GM21360 (cell line): ENCODE measurements around the gene HDHD2.

Source experiments
- ATAC-seq: cut with Tn5 transposase; IDR thresholded peaks from one replicate; pipeline ENCODE4 v1.9.1; 2021; ENCODE audit warnings: mild to moderate bottlenecking, moderate library complexity; ENCODE audit not compliant: unreplicated experiment

The HDHD2 gene

DNA sequence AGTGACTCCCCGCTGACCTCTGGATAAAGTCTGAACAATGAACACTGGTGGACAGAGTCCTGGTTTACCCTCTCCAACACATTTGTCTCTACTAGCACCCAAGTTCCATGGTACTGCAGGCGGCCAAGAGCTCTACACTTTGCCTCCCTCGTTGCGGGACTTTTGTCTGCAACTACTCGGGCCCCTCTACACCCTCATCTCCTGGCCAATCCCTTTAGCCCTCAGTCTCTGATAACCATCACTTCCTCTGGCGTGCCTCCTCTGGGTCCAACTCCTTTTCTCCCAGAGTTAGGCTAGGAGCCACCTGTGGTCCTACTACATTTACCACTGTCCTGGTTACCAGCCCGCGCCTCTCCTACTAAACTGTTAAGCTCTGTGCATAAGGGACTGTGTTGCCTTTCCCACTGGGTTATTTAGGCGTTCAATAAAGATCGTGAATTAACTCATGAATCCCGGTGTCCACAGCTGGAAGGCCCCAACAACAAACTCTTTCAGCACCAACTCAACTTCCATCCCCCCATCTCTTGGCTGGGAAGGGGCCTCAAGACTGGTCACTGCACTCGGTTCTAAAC is 757 bp downstream of the HDHD2 start:
- no peak for ATAC-seq

DNA sequence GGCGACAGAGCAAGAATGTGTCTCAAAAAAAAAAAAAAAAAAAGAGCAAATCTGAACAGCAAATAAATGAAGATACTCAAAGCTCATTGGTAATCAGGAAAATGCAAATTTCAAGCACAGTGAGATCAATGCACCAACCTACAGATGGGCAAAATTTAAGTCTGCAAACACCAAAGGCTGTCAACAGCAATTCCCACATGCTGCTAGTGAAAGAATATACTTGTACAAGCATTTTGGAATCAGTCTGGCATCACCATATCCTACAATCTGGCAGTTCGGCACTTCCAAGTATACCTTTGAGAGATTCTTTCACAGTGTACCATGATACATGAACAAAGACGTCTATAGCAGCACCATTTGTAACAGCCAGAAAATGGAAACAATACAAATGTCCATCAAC is 4.1 kb downstream of the HDHD2 start:
- no peak for ATAC-seq

DNA sequence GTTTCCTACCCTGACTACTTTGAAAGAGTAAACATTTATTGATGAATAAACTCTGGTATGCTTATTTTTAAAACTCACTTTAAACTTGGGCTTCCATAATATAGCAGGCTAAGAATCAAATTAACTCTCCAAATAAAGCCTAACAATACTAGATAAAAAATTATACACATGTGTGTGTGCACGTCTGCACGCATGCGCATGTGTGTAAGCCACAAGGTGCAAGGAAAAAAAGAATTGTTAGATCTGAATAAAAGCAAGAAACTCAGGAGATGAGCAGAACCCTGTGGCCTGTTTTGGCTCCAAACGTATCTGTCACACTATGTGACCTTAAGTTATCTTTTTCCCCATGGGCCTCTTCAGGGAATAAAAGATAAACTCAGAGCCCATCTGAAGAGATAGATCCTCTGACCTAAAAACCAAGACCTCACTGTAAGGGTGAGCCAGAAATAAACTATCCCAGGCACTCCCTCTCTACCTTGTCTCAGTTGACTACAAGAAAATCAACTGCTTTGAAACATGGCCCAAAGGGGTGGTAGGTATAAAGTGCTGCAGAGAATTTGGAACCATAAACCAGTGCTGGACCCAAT is 6.3 kb downstream of the HDHD2 start:
- no peak for ATAC-seq

DNA sequence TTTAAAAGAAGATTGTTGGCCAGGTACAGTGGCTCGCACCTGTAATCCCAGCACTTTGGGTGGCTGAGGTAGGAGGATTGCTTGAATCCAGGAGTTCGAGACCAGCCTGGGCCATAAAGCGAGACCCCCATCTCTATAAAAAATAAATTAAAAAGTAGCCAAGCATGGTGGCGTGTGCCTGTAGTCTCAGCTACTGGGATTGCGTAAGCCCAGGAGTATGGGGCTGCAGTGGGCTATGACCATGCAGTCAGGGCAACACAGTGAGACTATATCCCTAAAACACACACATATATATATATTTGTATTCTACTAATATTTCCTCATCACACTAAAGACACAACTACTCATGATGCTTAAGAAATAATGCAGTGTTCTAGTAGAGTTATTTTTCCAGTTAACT is 7.1 kb downstream of the HDHD2 start:
- no peak for ATAC-seq

DNA sequence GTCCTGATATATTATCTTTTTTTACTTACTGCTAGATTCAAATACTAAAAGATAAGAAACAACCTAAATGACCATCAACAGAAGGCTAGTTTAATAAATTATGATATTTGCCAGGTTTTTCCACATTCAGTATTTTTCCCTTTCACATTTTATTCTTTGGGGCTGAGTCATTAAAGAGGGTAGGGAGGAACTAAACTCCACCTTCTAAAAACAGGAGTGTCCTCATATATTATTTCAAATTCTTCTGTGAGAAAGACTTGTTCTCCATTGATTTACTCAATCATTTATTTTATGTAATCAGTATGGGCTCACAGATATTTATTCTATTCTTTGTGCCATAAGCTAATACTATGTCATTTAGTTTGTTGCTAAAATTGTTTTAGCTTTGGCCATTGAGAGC is 9.0 kb downstream of the HDHD2 start:
- ATAC-seq = no peak

DNA sequence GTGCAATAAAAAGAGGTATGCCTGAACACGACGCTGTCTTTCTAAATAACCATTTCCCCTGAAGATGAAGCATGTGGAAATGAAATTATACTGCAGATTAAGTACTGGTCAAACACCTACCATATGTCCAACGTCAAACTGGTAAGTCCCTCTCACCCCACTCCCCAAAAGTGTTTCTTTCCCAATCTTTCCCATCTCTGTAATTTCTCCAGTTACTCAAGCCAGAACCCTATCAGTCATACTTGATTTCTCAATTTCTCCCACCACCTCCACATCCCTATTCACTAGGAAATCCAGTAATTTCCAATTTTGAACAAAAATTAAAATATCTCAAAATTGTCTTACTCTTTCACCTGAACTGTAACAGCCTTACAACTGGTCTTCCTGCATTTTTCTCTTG is 29.2 kb downstream of the HDHD2 start:
- no peak for ATAC-seq

DNA sequence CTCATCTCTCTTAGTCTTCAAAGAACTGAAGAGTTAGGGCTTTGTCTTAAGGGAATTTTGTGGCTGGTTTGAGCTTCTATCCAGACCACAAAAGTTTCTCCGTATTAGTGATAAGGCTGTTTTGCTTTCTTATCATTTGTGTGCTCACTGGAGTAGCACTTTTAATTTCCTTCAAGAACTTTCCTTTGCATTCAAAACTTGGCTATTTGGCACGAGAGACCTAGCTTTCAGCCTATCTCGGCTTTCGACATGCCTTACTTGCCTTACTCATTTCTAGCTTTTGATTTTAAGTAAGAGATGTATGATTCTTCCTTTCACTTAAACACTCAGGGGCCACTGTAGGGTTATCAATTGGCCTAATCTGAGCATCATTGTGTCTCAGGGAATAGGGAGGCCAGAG is 29.9 kb downstream of the HDHD2 start:
- ATAC-seq = peak; percentile 91

DNA sequence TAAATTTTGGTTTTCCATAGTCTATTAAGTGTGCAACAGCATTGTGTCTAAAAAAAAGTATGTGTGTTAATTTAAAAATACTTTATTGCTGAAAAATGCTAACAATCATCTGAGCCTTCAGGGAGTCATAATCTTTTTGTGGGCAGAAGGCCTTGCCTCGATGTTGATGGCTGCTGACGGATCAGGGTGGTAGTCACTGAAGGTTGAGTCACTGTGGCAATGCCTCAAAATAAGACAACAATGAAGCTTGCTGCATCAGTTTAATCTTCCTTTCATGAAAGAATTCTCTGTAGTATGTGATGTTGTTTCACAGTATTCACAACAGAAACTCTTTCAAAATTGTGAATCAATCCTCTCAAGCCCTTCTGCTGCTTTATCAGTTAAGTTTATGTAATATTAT is 31.3 kb downstream of the HDHD2 start:
- ATAC-seq = no peak

DNA sequence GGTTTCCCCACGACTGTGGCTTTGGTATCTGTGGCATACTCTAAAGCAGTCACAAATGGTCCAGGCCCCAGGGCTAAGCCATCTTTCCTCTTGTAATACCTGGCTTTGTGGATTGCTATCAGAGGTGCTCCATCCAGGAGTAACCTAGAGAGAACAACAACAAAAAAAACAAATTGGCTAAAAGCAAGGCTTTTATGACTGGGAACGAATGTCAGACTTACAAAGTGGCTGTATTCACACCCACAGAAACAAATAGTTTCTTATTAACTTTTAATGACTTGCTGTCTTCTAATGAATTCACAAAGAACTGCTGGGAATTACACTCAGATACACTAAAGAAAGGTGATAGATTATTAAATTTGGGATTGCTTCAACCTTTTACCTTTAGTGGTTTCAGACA is 35.1 kb downstream of the HDHD2 start:
- ATAC-seq = no peak

DNA sequence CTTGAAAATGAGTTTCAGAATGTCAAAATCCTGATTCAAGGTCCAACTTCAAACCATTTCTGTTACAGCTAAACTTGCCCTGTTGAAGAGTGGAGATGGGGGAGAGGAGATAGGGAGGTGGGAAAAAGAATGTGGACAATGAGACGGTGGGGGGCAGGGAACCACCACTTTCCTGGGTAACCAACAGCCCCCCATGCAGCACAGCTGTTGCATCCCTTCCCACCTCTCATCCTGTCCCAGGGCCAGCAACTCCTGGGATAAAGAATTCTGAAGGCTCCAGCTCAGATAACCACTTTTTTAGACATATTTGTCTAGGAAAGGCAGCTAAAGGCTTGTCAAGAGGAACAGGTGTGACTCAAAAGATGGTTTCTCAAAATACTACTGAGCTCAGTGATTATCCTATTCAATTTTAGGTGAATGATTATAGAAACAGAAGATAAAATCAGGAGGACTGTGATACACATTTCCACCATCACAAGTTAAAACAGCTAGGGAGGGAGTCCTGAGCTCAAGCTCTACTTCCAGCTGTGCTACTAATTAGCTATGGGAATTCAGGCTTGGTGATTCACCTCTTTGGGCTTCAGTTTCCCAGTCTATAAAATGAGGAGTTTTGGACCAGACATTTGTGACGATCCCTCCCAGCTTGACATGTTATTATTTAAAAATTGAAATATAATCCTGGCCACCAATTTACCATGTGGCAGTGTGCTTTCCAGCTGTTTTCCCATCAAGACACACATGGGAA is 36.3 kb downstream of the HDHD2 start:
- ATAC-seq = no peak

DNA sequence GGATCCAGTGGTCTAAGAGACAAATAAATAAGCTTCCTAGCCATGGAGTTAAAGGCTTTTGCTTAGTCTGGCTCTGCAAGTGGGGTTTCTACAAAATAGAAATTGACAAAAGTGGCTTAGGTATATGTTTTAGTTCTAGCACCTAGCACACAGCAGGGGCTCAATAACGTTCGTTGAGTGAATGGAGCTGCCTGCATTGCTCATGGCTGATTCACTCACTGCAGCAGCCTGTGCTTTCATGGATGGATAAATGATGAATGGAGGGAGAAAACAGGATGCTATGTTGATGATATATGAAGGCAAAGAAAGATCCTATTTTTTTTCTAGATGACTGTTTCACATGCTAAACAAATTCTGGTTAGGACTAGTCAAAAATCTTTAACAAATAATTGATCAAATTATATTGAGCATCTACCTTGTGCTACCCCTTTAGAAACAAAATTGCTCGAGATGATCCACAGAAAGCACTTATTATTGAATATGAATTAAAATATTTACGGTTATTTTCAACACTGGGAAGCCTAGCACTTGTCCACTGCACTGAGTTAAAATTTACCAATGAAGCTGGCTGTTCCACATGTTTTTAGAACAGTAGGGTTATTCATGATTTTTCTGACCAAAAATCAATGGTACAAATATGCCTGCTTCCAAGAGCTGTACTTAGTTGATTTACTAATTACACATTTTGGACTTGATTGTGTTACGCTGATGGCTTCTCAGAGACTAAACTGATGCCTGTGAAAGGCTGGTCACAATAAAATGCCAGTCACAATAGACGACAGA is 39.6 kb downstream of the HDHD2 start:
- ATAC-seq = no peak

DNA sequence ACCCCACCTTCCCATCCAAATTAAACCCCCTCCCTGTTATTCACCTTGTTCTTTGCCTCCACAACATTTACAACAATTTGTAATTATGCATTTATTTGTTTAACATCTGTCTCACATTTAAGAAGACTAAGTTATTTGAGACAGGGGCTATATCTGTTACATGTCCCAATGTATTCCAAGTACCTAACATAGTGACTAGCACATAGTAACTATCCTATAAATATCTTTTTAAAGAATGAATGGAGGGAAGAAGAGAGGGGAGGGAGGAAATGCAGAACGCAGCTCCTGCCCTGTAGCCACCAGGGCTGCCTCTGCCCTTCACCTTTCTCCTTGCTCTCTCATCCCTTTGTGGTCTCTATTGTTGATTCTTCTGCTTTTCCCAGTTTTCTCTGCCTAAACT is 40.6 kb downstream of the HDHD2 start:
- ATAC-seq = no peak

DNA sequence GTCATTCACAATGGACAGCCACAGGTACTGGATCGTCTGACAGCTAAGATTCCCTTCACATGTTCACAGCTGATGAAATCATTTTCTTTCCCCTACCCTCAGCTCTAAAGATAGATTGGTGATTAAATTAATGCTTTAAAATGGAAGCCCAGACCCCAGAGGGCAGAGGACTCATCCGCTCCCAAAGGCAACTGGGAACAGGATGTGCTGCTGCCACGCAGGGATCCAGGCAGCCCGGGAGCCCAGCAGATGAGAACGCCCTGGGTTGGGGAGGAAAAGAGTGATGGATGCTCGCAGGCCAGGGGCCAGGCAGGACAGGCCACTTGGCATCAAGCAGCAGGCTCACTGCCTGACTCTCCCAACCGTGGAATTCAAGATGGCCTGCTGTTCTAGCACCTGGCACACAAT is 41.3 kb downstream of the HDHD2 start:
- ATAC-seq = no peak

DNA sequence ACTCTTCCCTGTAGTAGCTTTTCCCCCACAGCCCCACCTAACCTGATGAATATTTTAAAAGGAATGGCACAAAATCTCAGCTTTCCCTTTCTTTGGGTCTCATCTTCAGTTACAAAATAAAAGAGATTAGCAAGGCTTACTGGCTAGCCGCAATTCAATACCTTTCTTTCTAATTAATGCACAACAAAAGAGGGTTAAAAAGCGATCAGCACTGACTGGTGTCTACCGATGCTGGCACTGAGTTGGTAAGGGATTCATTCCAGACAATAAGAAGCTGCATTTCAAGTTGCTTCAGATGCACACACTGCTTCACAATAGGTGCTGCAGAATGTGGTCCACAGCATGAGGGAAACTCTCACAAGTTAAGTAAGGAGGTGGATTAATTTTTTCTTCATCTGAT is 41.9 kb downstream of the HDHD2 start:
- no peak for ATAC-seq

DNA sequence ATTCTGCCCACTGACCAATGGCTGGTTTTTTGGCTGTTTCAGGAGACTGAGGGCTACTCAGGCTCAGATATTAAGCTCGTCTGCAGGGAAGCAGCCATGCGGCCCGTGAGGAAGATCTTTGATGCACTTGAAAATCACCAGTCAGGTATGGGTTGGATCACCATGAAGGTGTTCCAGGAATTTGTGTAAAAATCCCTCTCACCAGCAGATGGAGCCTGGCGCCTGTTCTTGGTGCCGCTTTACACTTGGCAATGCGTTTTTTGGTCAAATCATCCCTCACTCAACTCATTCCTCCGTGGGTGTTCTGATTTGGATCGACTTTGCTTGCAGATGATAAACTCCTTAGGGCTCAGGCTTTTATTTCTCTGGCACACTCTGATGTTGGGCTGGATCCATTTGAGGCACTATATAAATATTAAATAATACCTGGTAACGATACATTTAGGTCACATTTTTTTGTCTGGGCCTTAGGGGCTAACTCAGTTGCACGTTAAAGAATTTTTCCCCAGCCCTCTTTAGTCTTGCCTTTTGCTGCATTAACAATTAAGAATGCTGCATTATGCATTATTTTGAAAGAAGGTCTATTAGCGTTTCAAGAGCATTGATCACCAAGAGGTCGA is 50.0 kb downstream of the HDHD2 start:
- ATAC-seq = no peak

DNA sequence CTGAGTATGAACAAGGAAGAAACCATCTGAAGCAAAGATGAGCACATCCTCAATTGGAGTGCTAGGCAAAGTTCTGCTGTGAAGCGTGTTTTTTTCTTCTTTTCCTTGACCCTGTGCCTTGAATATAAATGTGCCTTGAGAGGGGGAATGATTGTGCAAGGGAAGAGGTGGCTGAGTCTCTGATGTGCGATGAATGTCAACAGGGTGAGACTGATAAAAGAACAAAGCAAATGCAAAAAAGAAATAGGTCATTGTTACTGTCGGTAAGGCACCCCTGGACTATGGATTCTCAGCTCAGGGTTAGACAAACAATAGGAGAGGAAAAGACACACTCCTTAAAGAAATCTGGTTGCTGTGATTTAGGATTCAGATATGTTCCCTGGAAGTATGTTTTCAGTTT is 54.5 kb downstream of the HDHD2 start:
- no peak for ATAC-seq

DNA sequence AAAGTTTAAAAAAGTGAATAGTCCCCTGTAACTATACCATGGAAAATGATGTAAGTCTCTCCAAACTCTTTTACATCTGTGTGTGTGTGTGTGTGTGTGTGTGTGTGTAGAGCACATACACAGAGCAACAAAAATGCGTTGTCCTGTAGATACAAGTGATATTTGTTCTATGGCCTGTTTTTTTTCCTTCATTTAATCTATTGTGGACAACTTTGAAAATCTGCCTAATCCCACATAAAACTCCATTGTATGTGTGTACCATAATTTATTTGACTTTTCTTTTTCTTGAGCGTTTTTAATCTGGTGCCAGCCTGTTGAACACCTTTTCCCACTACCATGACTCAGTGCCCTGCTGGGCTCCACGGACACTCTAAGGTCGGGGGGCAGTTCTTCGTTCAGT is 62.6 kb downstream of the HDHD2 start:
- no peak for ATAC-seq

DNA sequence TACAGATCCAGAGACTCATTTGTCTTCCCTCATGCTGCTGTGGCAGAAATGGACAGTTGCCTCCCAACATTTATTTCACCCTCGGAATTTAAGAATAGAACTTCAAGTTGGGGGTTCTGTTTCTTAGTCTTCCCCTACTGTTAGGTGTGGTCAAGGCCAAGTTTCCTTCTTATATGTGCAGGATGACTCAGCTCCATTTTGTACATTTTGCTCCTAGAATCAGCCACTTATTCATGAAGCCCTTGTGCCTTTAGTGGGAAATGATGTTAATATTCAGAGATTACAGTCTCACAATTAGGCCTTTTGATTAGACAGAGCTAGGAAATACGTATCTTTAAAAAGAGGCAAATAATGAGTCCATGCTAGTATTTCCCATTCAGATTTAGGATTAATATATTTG is 68.7 kb downstream of the HDHD2 start:
- ATAC-seq = no peak

DNA sequence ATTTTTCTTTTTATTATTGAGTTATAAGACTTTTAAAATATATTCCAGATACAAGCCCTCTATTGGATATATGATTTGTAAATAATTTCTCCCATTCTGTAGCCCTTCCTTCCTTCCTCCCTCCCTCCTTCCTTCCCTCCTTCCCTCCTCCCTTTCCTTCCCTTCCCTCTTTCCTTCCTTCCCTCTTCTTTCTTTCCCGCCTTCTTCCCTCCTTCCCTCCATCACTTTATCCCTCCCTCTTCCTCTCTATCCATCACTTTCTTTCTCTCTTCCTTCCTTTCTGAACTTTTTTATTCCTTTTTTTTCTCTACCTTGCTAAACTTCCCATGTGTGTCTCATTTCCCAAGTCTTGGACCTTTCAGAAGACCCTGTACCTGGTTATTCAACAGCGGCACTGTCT is 69.4 kb downstream of the HDHD2 start:
- ATAC-seq = no peak

DNA sequence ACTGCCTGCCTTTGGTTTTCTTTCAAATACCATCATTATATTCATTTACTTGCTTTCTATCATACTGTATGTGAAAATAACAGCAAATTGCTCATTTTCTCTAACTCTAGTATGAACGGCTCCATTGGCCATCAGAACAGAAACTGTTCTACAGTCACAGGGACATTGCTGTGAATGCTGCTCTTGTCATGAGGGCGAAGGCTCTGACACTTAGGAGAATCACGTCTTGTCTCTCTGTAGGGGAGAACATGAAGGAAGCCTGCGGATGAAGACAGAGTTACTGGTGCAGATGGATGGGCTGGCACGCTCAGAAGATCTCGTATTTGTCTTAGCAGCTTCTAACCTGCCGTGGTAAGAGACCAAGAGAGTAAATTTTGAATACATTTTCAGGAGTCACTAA is 73.2 kb downstream of the HDHD2 start:
- no peak for ATAC-seq

DNA sequence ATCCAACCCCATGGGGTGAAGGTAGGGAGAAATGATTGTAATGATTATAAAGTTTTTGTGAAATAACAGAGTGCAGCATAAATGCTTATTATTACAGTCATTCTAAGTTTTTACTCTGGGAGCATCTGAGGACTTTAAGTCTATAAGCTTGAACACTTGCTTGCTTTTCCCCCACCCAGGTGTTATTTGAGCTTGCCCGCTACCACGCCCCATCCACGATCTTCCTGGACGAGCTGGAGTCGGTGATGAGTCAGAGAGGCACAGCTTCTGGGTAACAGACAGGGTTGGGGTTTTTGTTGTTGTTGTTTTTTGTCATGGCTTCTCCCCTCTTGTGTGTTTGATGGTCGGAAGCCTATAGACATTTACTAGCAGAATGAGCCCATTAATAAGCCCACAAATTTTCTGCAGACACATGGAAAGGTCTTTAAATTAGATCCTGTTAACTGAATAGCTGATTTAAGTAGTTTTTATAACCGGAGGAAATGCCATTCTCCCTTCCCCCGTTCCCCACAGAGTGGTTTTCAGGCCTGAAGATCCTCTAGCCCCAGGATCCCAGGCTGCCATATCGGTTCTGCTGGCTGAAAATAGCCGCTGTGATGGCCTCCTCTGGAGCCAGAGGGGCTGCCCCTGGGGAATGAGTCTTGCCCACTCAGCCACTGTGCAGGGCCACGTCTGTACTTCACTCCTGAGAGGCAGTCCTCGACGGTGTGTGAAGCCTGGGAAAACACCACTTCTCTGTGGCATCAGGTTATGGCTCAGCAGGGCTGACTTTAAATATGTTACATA is 75.0 kb downstream of the HDHD2 start:
- no peak for ATAC-seq
